ENCODE measurements around the gene TMPRSS6.

Gene TMPRSS6

DNA sequence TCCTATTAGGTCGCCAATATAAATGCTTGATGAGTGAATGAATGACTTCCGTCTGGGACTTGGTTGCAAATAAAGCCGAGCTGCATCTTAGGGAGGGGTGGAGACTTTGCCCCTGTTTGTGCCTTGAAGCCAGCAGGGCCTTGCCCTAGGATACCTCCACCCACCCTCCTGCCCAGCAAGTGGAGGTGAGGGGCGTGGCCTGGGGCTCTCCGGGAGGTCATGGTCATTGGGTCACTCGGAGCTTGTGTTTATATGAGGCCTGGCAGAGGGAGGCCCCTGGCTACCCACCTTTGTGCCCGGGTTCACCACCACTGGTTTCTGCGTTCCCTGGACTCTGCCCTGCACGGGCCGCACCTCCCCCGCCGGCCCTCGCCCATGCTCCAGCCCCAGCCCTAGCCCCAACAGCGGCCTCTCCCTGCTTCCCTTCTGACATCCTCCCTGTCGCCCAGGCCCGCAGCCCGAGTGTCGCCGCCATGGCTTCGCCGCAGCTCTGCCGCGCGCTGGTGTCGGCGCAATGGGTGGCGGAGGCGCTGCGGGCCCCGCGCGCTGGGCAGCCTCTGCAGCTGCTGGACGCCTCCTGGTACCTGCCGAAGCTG, 85.7 kb downstream of the TMPRSS6 start:
- no peak for DNase-seq

DNA sequence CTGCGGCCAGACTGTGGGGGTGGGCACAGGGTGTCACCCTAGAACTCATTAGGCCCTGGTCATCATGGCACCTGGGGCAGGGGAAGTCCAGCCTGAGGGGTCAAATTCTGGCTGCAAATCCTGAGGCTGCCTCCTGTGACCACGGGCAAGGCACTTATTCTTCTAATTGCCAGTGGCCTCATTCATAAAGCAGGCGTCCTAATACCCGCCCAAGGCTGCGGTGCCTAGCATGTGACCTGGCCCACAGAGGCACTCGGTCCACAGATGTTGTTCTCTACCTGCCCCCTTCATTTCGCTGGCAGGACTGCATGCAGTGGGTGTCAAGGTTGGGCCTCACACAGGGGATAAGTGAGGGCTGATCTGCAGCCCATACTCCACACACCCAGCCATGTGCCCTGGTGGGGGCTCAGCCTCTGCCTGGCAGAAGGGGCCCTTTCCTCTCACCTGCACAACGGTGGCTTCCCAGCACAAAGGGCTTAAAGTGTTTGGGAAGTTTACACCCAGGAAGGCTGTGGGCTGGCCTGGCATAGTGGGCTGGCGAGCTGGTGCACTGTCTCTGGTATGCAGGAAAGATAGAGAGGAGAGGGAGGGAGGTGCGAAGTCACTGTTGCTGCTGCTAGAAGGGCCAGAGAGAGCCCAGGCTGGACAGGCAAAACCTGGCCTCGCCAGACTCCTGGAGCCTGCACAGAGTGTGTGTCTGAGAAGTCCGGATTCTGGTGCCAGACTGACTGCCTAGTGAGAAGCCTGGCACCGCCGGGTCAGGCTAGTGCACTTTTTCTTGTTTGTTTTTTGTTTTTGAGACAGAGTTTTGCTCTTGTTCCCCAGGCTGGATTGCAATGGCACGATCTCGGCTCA, 86.8 kb downstream of the TMPRSS6 start:
- DNase-seq, result no peak

DNA sequence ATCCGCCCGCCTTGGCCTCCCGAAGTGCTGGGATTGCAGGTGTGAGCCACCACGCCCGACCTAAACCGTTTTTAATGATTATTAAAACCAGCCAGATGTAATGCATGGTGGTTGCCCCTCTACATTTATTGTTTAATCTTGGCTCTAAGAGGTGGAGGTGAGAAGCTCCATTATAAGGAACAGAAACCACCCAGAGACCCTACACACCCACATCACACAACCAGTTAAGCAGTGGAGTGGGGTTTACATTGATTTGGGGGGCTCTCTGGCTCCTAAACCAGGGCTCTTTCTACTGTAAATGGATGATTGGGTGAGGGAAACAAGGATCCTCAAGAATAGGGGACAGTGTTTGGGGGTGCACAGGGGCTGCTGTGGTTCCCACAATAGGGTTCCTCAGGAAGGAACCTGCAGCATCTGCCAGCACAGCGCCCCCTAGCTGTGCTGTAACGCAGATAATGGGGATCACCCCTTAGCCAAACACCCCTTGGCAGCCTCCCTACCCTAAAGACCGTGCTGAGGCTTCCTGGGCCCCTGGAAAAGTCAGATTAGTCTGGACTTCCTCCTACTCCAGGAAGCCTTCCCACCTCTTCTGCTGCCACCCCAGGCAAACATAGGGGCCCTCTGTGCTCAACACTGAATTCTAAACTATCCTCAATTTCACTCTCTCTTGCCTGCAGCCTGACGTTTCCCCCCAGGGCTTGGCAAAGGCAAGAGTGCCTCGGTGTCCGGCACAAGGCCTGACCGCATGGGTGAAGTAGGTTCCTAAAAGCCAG, 87.6 kb downstream of the TMPRSS6 start:
- no peak for DNase-seq

DNA sequence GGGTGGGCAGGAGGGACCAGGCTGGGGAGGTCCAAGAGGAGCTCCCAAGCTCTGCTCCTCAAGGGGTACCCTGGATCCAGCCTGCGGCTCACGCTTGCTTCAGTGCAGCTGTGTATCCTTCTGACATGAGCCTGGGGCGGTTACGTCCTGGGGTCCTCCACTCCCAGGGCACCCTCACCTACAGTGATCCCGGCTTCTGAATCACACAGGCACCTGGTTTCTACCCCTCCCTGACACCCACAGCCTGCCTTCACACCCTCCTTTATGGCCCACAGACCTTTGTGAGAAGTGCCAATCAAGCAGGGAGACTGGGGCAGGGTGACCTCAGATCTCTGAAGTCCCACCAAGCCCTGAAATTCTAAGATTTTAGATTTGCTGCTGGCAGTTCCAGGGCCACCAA, 88.5 kb downstream of the TMPRSS6 start:
- DNase-seq, result no peak

DNA sequence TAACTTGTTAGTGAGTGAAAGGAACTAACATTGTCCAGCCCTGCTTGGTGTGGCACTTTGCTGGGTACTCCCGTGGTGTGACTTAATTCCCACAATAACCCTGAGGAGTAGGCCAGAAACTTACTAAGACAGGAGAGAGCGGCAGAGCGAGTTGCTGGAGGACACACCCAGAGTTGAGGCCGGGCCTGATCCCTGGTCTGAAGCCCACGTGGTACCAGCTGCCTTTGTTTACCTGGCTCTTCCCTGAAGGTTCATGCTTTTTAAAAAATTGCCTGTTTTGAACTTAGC, 89.4 kb downstream of the TMPRSS6 start:
- DNase-seq, result no peak

DNA sequence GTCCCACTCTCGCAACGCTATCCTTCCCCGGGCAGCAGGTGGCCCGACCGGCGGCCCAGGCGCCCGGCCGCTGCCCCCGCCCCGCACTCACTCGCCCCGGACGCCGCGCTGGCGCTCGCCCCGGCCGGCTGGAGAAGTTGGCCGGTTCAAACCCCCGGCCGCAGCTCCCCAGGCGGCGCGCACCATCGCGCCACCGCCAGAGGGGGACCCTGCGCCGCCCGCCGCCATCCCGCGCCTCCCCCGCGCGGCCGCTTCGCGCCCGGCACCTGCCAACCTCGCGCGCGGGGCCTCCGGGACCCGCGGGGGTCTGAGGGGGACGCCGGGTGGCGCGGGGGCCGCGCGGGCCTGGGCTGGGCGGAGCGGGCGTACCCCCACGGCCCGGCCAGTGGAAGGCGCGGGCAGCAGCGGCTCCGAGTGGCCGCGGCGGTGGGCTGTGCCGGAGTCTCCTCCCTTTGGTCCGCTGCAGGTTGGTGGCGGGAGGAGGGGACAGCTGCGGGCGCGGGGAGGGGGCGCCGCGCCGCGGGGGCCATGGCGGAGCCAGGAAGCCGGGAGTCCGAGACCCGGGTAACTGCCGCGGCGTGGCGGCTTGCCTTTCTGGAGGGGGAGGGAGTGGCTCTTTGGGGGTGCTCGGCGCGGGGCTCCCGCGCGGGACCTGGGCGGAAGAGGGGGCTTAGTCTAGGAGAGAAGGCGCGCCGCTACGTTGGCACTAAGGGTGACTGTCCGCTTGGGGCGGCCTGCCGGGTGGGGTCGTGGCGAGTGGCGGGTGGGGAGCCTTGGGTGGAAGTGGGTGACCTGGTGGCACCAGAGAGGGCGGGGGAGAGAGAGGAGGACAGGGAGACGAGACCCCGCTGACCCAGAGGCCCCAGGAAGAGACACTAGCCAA, 90.0 kb downstream of the TMPRSS6 start, which contains the start of the genes MPST and TST:
Gene MPST (plus strand): TSS at position 434 of the 883 bp plus-strand sequence. CDS start 95 bp downstream, at position 529.
Gene TST (minus strand): TSS at position 139 of the 883 bp plus-strand sequence. CDS start 715 bp downstream, outside the sequence.
- no peak for DNase-seq

DNA sequence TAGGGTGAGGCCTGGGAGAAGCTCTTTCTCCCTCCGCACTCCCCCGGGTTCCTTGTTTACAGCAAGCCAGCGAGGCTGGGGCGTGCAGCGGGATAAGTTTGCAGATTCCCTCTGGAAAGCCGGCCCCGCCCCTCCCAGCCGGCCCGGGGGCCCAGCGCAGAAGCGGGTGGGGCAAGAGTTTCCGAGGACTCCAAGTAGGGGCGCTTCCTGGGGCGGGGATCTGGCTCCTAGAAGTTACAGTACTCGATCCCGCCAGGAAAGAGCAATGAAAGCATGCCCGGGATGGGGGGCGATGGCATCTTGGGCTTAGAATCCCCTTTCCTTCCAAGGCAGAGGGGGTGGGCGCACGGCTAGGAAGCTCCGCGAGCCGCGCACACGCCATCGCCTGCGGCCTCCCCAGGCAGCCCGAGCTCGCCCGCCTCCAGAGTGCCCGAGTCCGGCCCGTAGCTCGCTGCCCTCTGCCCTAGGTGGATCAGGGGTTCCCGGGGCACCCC, 90.7 kb downstream of the TMPRSS6 start:
- DNase-seq, result no peak

DNA sequence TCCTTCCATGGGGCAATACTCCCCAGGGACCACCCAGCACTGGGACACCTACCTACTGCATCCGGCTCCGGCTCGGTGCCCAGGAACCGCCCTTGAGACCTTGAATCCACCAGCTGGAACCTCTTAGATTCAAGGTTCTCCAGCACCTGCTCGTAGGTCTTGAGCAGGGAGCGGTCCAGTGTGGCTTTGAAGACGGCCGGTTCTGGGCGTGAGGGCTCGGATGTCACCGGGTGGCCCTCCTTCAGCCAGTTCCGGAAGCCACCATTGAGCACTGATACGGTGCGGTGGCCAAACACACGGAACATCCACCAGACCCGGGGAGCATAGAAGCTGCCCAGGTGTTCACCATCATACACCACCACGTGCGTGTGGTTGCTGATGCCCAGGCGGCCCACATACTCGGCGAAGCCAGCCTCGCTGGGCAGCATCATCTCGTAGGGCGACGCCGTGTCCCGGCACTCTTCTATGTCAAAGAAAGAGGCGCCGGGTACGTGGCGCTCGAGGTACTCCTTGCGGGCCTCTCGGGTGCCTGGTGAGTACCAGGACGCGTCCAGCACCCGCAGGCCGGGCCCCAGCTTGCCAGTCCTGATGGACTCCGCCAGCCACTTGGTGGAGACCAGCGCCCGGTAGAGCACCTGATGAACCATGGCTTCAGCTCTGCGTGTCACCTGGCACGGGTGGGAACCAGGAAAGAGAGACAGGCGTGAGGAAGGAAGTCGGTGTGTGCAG, 91.3 kb downstream of the TMPRSS6 start:
- no peak for DNase-seq

DNA sequence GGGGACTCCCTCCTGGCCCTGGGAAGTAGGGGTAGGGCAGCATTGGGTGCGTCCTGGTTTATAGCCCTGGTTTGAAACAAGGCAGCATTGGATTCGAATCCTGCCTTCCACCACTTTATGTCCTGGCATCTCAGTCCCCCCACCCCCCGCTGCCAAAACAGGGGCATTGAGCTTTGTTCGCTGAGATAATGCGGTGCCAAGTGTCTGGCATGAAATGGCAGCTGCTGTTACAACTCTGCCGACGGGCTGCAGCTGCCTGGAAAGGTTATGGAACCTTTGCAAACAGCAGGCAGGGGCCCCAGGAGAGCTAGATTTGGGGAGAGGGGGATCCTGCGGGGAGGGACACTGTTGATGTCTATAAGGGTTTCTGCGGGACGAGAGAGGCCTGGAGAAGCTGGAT, 92.2 kb downstream of the TMPRSS6 start:
- DNase-seq, result no peak

DNA sequence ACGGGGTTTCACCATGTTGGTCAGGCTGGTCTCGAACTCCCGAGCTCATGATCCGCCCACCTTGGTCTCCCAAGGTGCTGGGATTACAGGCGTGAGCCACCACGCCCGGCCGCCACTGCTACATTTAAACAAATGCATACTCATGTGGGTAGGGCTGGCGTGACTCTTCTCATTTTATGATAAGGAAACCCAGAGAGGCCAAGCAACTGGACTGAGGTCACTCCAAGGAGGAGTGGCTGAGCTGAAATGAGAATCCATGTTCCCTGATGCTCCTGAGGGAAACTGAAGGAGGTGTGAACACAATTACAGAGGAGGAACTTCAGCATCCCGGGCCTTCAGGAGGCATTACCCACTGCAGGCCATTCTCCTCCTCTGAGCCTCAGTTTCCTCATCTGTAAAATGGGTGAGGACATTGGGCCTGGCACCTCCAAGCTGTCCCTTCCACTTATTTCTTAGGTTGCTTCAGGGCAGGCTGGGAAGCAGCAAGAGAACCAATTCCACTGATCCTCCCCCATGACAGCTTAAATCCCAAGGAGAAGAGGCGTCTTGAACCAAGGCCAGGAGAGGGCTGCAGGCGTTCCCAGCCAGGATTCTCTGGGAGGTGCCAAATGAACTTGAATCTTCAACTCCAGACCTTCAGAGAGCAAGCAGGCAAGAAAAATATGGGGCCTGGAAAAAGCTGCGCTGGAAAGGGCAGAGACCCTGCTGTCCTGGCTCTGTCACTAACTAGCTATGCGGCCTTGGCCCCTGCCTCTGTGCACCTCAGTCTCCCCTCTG, 93.2 kb downstream of the TMPRSS6 start:
- no peak for DNase-seq

DNA sequence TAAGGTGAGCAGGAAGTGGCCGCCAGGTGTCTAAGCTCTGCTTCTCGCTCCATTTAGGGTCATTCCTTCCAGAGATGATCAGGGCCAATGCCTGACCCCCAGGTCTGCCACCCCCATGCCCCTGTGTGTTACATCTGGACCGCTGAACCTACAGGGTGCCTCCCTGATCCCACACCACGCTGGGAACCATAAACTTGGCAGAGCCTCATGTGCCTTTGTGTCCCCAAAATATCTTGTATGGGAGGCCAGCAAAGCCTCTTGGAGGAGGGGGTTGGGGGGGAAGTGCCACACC, 94.0 kb downstream of the TMPRSS6 start:
- DNase-seq, result no peak

All from NCI-H524 treated with DMSO at 0.1 percent for 48 hours (cell line).